ENCODE measurements around the gene WASF3. TPM values are rescaled to one million over a fixed set of nuclear protein-coding genes. Genes with fewer than 3 reads are reported as not detected.
A peak's percentile ranks its signal among the peaks of the same experiment; 100 is the strongest.

The WASF3 gene
- total and polyA plus RNA-seq, 2 of the 13 experiments (the other 11 are each of a cell fraction or from before 2014, with no cell fraction given): 10.4 to 17.2 TPM

GRCh38 chr13:26600343-26600742, 42.9 kb downstream of the WASF3 start:
- Histone ChIP-seq H3K27me3 (ENCODE audit: control insufficient read depth in 1 of 2, insufficient read depth in 2 of 2, low read length in 2 of 2) (no peaks in the 10 kb centered on the region), H2AFZ (ENCODE audit: low read length) (no peak overlapping the region), H3K36me3 (replicated peaks in 1 of 2; ENCODE audit: control insufficient read depth in 1 of 2, insufficient read depth in 2 of 2, low read length in 2 of 2) (no peaks in the 10 kb centered on the region), H3K9ac (ENCODE audit: insufficient read depth, low read depth, low read length) (no peak overlapping the region), H4K20me1 (ENCODE audit: insufficient read depth, low read length) (no peaks in the 10 kb centered on the region; the same call in 1 of the 2 replicates), H3K4me1 (ENCODE audit: insufficient read depth, low read length) (peaks cover 10% of the 10 kb centered on the region), H3K4me3 (replicated peaks in 1 of 3; ENCODE audit: insufficient read depth in 1 of 3, low read depth in 2 of 3, low read length in 3 of 3) (no peak overlapping the region), H3K4me2 (ENCODE audit: low read depth, low read length) (no peak overlapping the region), H3K79me2 (ENCODE audit: insufficient read depth, low read length) (peaks cover 54% of the 10 kb centered on the region), H3K27ac (ENCODE audit: extremely low read length, insufficient read depth, low read length) (no peak overlapping the region), H3K9me3 (ENCODE audit: low read length) (no peaks in the 10 kb centered on the region)
- no TSS peak for BruUV-seq (replicated peaks)
- 43% methylated on average over 1 of the region's 1 CpG for WGBS (ENCODE audit: low lambda C conversion rate)
- TF ChIP-seq MTA3 (CRISPR knock-in tag; IDR thresholded peaks at IDR 0.05) (no peak), ZSCAN9 (CRISPR knock-in tag; IDR thresholded peaks at IDR 0.05; ENCODE audit: borderline replicate concordance) (no peak), IKZF1 (IDR thresholded peaks at IDR 0.05) (no peak), ETV5 (CRISPR knock-in tag; IDR thresholded peaks at IDR 0.05; ENCODE audit: borderline replicate concordance) (no peak), ZNF550 (CRISPR knock-in tag; IDR thresholded peaks at IDR 0.05; ENCODE audit: borderline replicate concordance) (no peak)
- TF ChIP-seq, protein P1, sequence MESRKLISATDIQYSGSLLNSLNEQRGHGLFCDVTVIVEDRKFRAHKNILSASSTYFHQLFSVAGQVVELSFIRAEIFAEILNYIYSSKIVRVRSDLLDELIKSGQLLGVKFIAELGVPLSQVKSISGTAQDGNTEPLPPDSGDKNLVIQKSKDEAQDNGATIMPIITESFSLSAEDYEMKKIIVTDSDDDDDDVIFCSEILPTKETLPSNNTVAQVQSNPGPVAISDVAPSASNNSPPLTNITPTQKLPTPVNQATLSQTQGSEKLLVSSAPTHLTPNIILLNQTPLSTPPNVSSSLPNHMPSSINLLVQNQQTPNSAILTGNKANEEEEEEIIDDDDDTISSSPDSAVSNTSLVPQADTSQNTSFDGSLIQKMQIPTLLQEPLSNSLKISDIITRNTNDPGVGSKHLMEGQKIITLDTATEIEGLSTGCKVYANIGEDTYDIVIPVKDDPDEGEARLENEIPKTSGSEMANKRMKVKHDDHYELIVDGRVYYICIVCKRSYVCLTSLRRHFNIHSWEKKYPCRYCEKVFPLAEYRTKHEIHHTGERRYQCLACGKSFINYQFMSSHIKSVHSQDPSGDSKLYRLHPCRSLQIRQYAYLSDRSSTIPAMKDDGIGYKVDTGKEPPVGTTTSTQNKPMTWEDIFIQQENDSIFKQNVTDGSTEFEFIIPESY (CRISPR knock-in tag; IDR thresholded peaks at IDR 0.05): no peak
- FAIRE-seq (no peak), DNase-seq (ENCODE audit: low spot score) (no peak), ATAC-seq (no peak)
- ChIA-PET POLR2A (no interaction called here), CTCF (ENCODE audit: low intra/inter-chr PET ratio, low total read pairs) (no interaction called here)
- intact Hi-C loops (cut with micrococcal nuclease; ENCODE audit: unreplicated experiment) (no loop called here), in situ Hi-C loops (cut with HindIII; ENCODE audit: extremely low pct_ligation_motif_present, low pct_unique_long_range_greater_than_20kb) (no loop called here)

- FAIRE-seq: peak; percentile 32
- H3K27me3 ChIP-seq (ENCODE audit: control insufficient read depth in 1 of 2, insufficient read depth in 2 of 2, low read length in 2 of 2): no peaks in the 10 kb centered on the region
- 20% methylated on average over 2 of the region's 2 CpGs for WGBS (ENCODE audit: low lambda C conversion rate)
- H3K4me1 ChIP-seq (ENCODE audit: insufficient read depth, low read length): peaks cover 23% of the 10 kb centered on the region
- DNase-seq (ENCODE audit: low spot score): no peak
- no peaks in the 10 kb centered on the region for H3K36me3 ChIP-seq (replicated peaks in 1 of 2; ENCODE audit: control insufficient read depth in 1 of 2, insufficient read depth in 2 of 2, low read length in 2 of 2)
- H3K4me3 ChIP-seq (replicated peaks in 1 of 3; ENCODE audit: insufficient read depth in 1 of 3, low read depth in 2 of 3, low read length in 3 of 3): no peak overlapping the region
- H3K27ac ChIP-seq (ENCODE audit: extremely low read length, insufficient read depth, low read length): no peak overlapping the region
- H4K20me1 ChIP-seq (ENCODE audit: insufficient read depth, low read length): no peaks in the 10 kb centered on the region; the same call in 1 of the 2 replicates
- no peak for TF ChIP-seq ZNF709 (CRISPR knock-in tag; IDR thresholded peaks at IDR 0.05)
- TF ChIP-seq CTCF (CRISPR knock-in tag; IDR thresholded peaks at IDR 0.05): 0 out of 2 replicates have a peak, but pooled peaks have one; percentile 21
- TF ChIP-seq CHD2 (IDR thresholded peaks at IDR 0.05; ENCODE audit: low read depth, low read length): no peak
- TF ChIP-seq ZBTB42 (CRISPR knock-in tag; IDR thresholded peaks at IDR 0.05): no peak
- peak; percentile 28; the same call in 1 of the 2 replicates for TF ChIP-seq STAG1 (CRISPR knock-in tag; IDR thresholded peaks at IDR 0.05)
- H3K4me2 ChIP-seq (ENCODE audit: low read depth, low read length): no peak overlapping the region
- intact Hi-C loops (cut with micrococcal nuclease; ENCODE audit: unreplicated experiment): no loop called here
- no peaks in the 10 kb centered on the region for H3K9me3 ChIP-seq (ENCODE audit: low read length)
- CTCF ChIA-PET (ENCODE audit: low intra/inter-chr PET ratio, low total read pairs): no interaction called here
- POLR2A ChIA-PET: no interaction called here
- no TSS peak for BruUV-seq (replicated peaks)
- peaks cover 45% of the 10 kb centered on the region for H3K79me2 ChIP-seq (ENCODE audit: insufficient read depth, low read length)
- H3K9ac ChIP-seq (ENCODE audit: insufficient read depth, low read depth, low read length): no peak overlapping the region
- in situ Hi-C loops (cut with HindIII; ENCODE audit: extremely low pct_ligation_motif_present, low pct_unique_long_range_greater_than_20kb): no loop called here
- H2AFZ ChIP-seq (ENCODE audit: low read length): no peak overlapping the region
- ATAC-seq: no peak
These were observed 44.2 kb downstream of the WASF3 start for GRCh38 chr13:26601669-26602068.

Measured in HepG2 (cell line).